ENCODE results near the gene TP53INP2. TPM values are rescaled to one million over a fixed set of nuclear protein-coding genes. Genes with fewer than 3 reads are reported as not detected.

TP53INP2 gene
- total and polyA plus RNA-seq, 9 of the 15 experiments (the other 6 are each of a cell fraction or from before 2014, with no cell fraction given) = 0.43 to 5.0 (median 1.3) TPM

DNA sequence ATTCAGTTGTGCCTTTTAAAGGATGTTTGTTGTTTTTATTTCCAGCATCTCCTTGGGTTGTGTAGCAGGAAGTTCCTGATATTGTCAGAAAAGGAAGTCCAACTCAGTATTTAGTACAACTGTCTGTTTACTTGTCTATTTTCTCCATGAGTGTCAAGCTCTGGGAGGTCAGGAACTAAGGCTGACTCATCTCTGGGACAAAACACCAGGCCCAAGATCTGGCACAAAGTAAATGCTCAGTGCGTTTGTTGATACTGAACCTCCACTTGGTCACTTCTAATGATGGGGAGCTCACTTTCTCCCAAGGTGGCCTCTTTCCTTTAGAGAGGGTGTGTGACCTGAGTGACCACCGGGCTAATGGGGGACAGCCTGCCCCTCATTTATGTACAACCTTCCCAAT lies 14.7 kb upstream of the TP53INP2 start (continued):
- TF ChIP-seq, protein P1, sequence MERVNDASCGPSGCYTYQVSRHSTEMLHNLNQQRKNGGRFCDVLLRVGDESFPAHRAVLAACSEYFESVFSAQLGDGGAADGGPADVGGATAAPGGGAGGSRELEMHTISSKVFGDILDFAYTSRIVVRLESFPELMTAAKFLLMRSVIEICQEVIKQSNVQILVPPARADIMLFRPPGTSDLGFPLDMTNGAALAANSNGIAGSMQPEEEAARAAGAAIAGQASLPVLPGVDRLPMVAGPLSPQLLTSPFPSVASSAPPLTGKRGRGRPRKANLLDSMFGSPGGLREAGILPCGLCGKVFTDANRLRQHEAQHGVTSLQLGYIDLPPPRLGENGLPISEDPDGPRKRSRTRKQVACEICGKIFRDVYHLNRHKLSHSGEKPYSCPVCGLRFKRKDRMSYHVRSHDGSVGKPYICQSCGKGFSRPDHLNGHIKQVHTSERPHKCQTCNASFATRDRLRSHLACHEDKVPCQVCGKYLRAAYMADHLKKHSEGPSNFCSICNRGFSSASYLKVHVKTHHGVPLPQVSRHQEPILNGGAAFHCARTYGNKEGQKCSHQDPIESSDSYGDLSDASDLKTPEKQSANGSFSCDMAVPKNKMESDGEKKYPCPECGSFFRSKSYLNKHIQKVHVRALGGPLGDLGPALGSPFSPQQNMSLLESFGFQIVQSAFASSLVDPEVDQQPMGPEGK (CRISPR knock-in tag; IDR thresholded peaks at IDR 0.05; ENCODE audit: borderline replicate concordance) = no peak
- TF ChIP-seq TCF7 (IDR thresholded peaks at IDR 0.05; ENCODE audit: borderline replicate concordance) (no peak), RHOXF2B (CRISPR knock-in tag; conservative IDR thresholded peaks at IDR 0.05) (no peak), HNRNPK (IDR thresholded peaks at IDR 0.05; ENCODE audit: low read depth, low read length, poor library complexity, severe bottlenecking) (no peak), YY1 (IDR thresholded peaks at IDR 0.05; ENCODE audit: borderline replicate concordance in 1 of 3, control insufficient read depth in 1 of 3, extremely low read depth in 1 of 3, insufficient read depth in 3 of 3, insufficient read length in 1 of 3, insufficient replicate concordance in 2 of 3, low read depth in 1 of 3, low read length in 2 of 3) (no peak), PHB (CRISPR knock-in tag; IDR thresholded peaks at IDR 0.05) (no peak), ZNF77 (CRISPR knock-in tag; IDR thresholded peaks at IDR 0.05) (no peak), FOSL1 (tag; conservative IDR thresholded peaks at IDR 0.05) (peak; percentile 70), ZNF740 (CRISPR knock-in tag; IDR thresholded peaks at IDR 0.05) (no peak), ZNF740 (tag; IDR thresholded peaks at IDR 0.05) (no peak), ZNF212 (CRISPR knock-in tag; IDR thresholded peaks at IDR 0.05) (no peak), ATF4 (CRISPR knock-in tag; IDR thresholded peaks at IDR 0.05) (no peak), PURB (CRISPR knock-in tag; IDR thresholded peaks at IDR 0.05; ENCODE audit: low read depth) (no peak), ZSCAN29 (IDR thresholded peaks at IDR 0.05) (no peak), CEBPG (CRISPR knock-in tag; IDR thresholded peaks at IDR 0.05) (no peak), CEBPG (tag; conservative IDR thresholded peaks at IDR 0.05 in 1 of 2, IDR thresholded peaks at IDR 0.05 in 1 of 2) (no peak), SMARCA4 (IDR thresholded peaks at IDR 0.05) (peak; percentile 30; the same call in 1 of the 2 replicates), SIN3A (IDR thresholded peaks at IDR 0.05; ENCODE audit: borderline replicate concordance in 2 of 2, control insufficient read depth in 1 of 2, low read depth in 2 of 2, low read length in 2 of 2) (no peak), GABPA (tag; conservative IDR thresholded peaks at IDR 0.05; ENCODE audit: low read depth) (0 out of 2 replicates have a peak, but pooled peaks have one; percentile 15), ZNF24 (IDR thresholded peaks at IDR 0.05) (peak; percentile 42; the same call in 1 of the 2 replicates), SMARCE1 (IDR thresholded peaks at IDR 0.05) (no peak)
- TF ChIP-seq, protein P2, sequence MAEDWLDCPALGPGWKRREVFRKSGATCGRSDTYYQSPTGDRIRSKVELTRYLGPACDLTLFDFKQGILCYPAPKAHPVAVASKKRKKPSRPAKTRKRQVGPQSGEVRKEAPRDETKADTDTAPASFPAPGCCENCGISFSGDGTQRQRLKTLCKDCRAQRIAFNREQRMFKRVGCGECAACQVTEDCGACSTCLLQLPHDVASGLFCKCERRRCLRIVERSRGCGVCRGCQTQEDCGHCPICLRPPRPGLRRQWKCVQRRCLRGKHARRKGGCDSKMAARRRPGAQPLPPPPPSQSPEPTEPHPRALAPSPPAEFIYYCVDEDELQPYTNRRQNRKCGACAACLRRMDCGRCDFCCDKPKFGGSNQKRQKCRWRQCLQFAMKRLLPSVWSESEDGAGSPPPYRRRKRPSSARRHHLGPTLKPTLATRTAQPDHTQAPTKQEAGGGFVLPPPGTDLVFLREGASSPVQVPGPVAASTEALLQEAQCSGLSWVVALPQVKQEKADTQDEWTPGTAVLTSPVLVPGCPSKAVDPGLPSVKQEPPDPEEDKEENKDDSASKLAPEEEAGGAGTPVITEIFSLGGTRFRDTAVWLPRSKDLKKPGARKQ (CRISPR knock-in tag; IDR thresholded peaks at IDR 0.05) = no peak
- TF ChIP-seq, protein P3, sequence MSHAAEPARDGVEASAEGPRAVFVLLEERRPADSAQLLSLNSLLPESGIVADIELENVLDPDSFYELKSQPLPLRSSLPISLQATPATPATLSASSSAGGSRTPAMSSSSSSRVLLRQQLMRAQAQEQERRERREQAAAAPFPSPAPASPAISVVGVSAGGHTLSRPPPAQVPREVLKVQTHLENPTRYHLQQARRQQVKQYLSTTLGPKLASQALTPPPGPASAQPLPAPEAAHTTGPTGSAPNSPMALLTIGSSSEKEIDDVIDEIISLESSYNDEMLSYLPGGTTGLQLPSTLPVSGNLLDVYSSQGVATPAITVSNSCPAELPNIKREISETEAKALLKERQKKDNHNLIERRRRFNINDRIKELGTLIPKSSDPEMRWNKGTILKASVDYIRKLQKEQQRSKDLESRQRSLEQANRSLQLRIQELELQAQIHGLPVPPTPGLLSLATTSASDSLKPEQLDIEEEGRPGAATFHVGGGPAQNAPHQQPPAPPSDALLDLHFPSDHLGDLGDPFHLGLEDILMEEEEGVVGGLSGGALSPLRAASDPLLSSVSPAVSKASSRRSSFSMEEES (CRISPR knock-in tag; IDR thresholded peaks at IDR 0.05) = no peak
